Measurements from ENCODE around the gene RUNX1. TPM values are rescaled to one million over a fixed set of nuclear protein-coding genes. Genes with fewer than 3 reads are reported as not detected.

Gene RUNX1
- total and polyA plus RNA-seq, 8 donors = 7.5 to 89.6 (median 10.8) TPM

GRCh38 chr21:34795175-34795547 is 253.9 kb downstream of the RUNX1 start:
- H3K9me3 ChIP-seq = no peaks in the 10 kb centered on the region
- no peaks in the 10 kb centered on the region for H3K27me3 ChIP-seq
- H3K36me3 ChIP-seq = peaks cover 0 to 91% of the 10 kb centered on the region in 2 donors
- peak; percentile 61 for ATAC-seq
- TF ChIP-seq CTCF (IDR thresholded peaks at IDR 0.05) = no peak
- peak overlapping the region; percentile 39 to 41 for H3K27ac ChIP-seq
- intact Hi-C loops (cut with DNase I) = no loop called here
- DNase-seq = peak in 1 of 4 donors; percentile 32
- no peak overlapping the region for H3K4me3 ChIP-seq
- H3K4me1 ChIP-seq = peaks cover 12 to 31% of the 10 kb centered on the region in 2 donors

- H3K9me3 ChIP-seq = no peaks in the 10 kb centered on the region
- H3K4me1 ChIP-seq = peaks cover 12 to 31% of the 10 kb centered on the region in 2 donors
- no peaks in the 10 kb centered on the region for H3K27me3 ChIP-seq
- H3K4me3 ChIP-seq = no peak overlapping the region
- DNase-seq (no peak), ATAC-seq (no peak)
- H3K27ac ChIP-seq = peak overlapping the region; percentile 39 to 41
- H3K36me3 ChIP-seq = peaks cover 0 to 94% of the 10 kb centered on the region in 2 donors
- TF ChIP-seq CTCF (IDR thresholded peaks at IDR 0.05) = no peak
- intact Hi-C loops (cut with DNase I) = no loop called here
Observed at GRCh38 chr21:34794686-34795085, 254.4 kb downstream of the RUNX1 start.

GRCh38 chr21:34793471-34793870 is 255.6 kb downstream of the RUNX1 start:
- no peaks in the 10 kb centered on the region for H3K27me3 ChIP-seq
- no peak overlapping the region for H3K27ac ChIP-seq
- intact Hi-C loops (cut with DNase I) = no loop called here
- peaks cover 8 to 31% of the 10 kb centered on the region in 2 donors for H3K4me1 ChIP-seq
- ATAC-seq (no peak), DNase-seq (no peak)
- no peak overlapping the region for H3K4me3 ChIP-seq
- TF ChIP-seq CTCF (IDR thresholded peaks at IDR 0.05) = no peak
- no peaks in the 10 kb centered on the region for H3K9me3 ChIP-seq
- H3K36me3 ChIP-seq = peaks cover 0 to 92% of the 10 kb centered on the region in 2 donors

- no peaks in the 10 kb centered on the region for H3K27me3 ChIP-seq
- H3K36me3 ChIP-seq = peaks cover 0 to 84% of the 10 kb centered on the region in 2 donors
- H3K27ac ChIP-seq = no peak overlapping the region
- ATAC-seq (no peak), DNase-seq (no peak)
- intact Hi-C loops (cut with DNase I) = no loop called here
- no peaks in the 10 kb centered on the region for H3K9me3 ChIP-seq
- peaks cover 8 to 26% of the 10 kb centered on the region in 2 donors for H3K4me1 ChIP-seq
- no peak for TF ChIP-seq CTCF (IDR thresholded peaks at IDR 0.05)
- H3K4me3 ChIP-seq = no peak overlapping the region
Observed at GRCh38 chr21:34792504-34793089, 256.5 kb downstream of the RUNX1 start.

- peak in 1 of 4 donors; percentile 79 for DNase-seq
- H3K36me3 ChIP-seq = peaks cover 0 to 77% of the 10 kb centered on the region in 2 donors
- H3K27me3 ChIP-seq = no peaks in the 10 kb centered on the region
- peaks cover 8 to 21% of the 10 kb centered on the region in 2 donors for H3K4me1 ChIP-seq
- intact Hi-C loops (cut with DNase I) = no loop called here
- no peak for TF ChIP-seq CTCF (IDR thresholded peaks at IDR 0.05)
- ATAC-seq = no peak
- H3K9me3 ChIP-seq = no peaks in the 10 kb centered on the region
- H3K4me3 ChIP-seq = no peak overlapping the region
- H3K27ac ChIP-seq = no peak overlapping the region
Observed at GRCh38 chr21:34791776-34792503, 257.2 kb downstream of the RUNX1 start.
